Endothelial cell of umbilical vein (primary cell): ENCODE results near the gene SLC38A10.

ENCODE experiments used
- CTCF ChIP-seq, 2 donors: IDR thresholded peaks; 1 replicate in 1 of 2; 2 replicates in 1 of 2; pipeline ENCODE4 v1.5.1; 2011; ENCODE audit warnings: low read length in 2 of 2, mild to moderate bottlenecking in 2 of 2, moderate library complexity in 2 of 2, control low read depth in 1 of 2, inconsistent platforms in 1 of 2, low read depth in 1 of 2; ENCODE audit not compliant: insufficient read depth in 1 of 2; ENCODE audit errors: extremely low read depth in 1 of 2
- EZH2 ChIP-seq: IDR thresholded peaks from 2 replicates; pipeline ENCODE4 v1.6.1; 2012; ENCODE audit warnings: borderline replicate concordance, low read depth, mild to moderate bottlenecking, moderate library complexity, low read length, inconsistent platforms; ENCODE audit not compliant: severe bottlenecking
- MAX ChIP-seq: IDR thresholded peaks from 2 replicates; pipeline ENCODE4 v1.6.1; 2011; ENCODE audit not compliant: insufficient read depth, insufficient read length
- MYC ChIP-seq: IDR thresholded peaks from one replicate; pipeline ENCODE4 v1.6.1; 2011; ENCODE audit warnings: mild to moderate bottlenecking, low read depth, low read length
- POLR2A ChIP-seq: IDR thresholded peaks from 2 replicates; pipeline ENCODE4 v1.6.1; 2012; ENCODE audit warnings: low read depth, mild to moderate bottlenecking, control low read depth, low read length
- POLR2AphosphoS5 ChIP-seq: IDR thresholded peaks from 2 replicates; pipeline ENCODE4 v1.6.1; 2012; ENCODE audit warnings: low read depth, mild to moderate bottlenecking, control low read depth, low read length, moderate library complexity; ENCODE audit not compliant: insufficient read depth

- peak in 1 of 2 donors; percentile 7 for TF ChIP-seq CTCF (IDR thresholded peaks at IDR 0.05; ENCODE audit: extremely low read depth in 1 of 2, insufficient read depth in 1 of 2, low read depth in 1 of 2, low read length in 2 of 2)
- TF ChIP-seq POLR2A, result peak; percentile 73
- peak; percentile 93 for TF ChIP-seq POLR2AphosphoS5
- no peak for TF ChIP-seq EZH2
- TF ChIP-seq MAX, result peak; percentile 70
- peak; percentile 85 for TF ChIP-seq MYC
Measured at GRCh38 chr17:81285179-81285878, 9.8 kb downstream of the SLC38A10 start.
